Liver (tissue), 3 donors: ENCODE results near the gene NAT14.

Experiments
- EGR1 ChIP-seq, 2 donors: IDR thresholded peaks; 2 replicates each; pipeline ENCODE4 v1.6.1; 2016 to 2018; ENCODE audit warnings: antibody characterized with exemption in 2 of 2, low read depth in 2 of 2
- JUND ChIP-seq, 2 donors: IDR thresholded peaks; 2 replicates each; pipeline ENCODE4 v1.6.1; 2016; ENCODE audit warnings: antibody characterized with exemption in 2 of 2
- RXRA ChIP-seq, 2 donors: IDR thresholded peaks; 2 replicates each; pipeline ENCODE4 v1.6.1; 2017 to 2018; ENCODE audit warnings: antibody characterized with exemption in 2 of 2, mild to moderate bottlenecking in 1 of 2
- SP1 ChIP-seq: IDR thresholded peaks from 2 replicates; pipeline ENCODE4 v1.6.1; 2018; ENCODE audit warnings: antibody characterized with exemption, mild to moderate bottlenecking
- TAF1 ChIP-seq: conservative IDR thresholded peaks from 2 replicates; pipeline ENCODE4 v1.6.1; 2016; ENCODE audit warnings: antibody characterized with exemption, mild to moderate bottlenecking
- YY1 ChIP-seq: IDR thresholded peaks from 2 replicates; pipeline ENCODE4 v1.6.1; 2016; ENCODE audit warnings: antibody characterized with exemption, mild to moderate bottlenecking
- TF ChIP-seq, protein P1 (sequence below): fragments of 150-350 bp; IDR thresholded peaks from 2 replicates; pipeline ENCODE4 v1.5.1; 2017; ENCODE audit warnings: improper control_type of control experiment, low read depth, low read length; ENCODE audit not compliant: missing input control
- donor health status: healthy.
- donor health status: healthy.

DNA sequence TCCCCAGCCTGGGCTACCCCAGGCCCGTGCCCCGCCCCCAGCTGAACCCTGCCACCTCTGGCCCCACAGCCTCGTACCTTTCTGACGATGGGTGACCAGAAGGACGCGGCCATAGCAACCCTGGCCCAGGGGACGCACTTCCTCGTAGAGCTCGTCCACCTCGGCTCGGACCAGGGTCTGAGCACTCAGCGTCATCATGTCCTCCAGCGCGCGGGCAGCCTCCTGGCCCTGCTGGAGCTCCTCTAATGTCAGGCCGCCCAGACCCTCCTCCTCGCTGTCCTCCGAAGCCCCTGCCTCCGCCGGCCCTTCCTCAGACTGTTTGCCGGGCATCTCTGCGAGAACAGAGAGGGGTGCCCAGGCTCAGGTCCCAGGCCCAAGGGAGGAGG, 51.0 kb downstream of the NAT14 start:
- TF ChIP-seq, protein P1, sequence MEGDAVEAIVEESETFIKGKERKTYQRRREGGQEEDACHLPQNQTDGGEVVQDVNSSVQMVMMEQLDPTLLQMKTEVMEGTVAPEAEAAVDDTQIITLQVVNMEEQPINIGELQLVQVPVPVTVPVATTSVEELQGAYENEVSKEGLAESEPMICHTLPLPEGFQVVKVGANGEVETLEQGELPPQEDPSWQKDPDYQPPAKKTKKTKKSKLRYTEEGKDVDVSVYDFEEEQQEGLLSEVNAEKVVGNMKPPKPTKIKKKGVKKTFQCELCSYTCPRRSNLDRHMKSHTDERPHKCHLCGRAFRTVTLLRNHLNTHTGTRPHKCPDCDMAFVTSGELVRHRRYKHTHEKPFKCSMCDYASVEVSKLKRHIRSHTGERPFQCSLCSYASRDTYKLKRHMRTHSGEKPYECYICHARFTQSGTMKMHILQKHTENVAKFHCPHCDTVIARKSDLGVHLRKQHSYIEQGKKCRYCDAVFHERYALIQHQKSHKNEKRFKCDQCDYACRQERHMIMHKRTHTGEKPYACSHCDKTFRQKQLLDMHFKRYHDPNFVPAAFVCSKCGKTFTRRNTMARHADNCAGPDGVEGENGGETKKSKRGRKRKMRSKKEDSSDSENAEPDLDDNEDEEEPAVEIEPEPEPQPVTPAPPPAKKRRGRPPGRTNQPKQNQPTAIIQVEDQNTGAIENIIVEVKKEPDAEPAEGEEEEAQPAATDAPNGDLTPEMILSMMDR, result no peak
- TF ChIP-seq TAF1 (no peak), JUND (IDR thresholded peaks at IDR 0.05) (no peak), SP1 (no peak), EGR1 (IDR thresholded peaks at IDR 0.05; ENCODE audit: low read depth in 2 of 2) (no peak), RXRA (IDR thresholded peaks at IDR 0.05) (no peak), YY1 (no peak)
